Stomach (tissue), 4 donors: ENCODE measurements around the gene ASCC3.

Experiments
- POLR2AphosphoS5 ChIP-seq, 3 donors: sonication (generic); formaldehyde crosslinking; IDR thresholded peaks; one replicate each; pipeline ENCODE4 v1.6.1; 2016; ENCODE audit warnings: antibody characterized with exemption in 3 of 3
- TF ChIP-seq, protein P1 (sequence below), 7 experiments: fragments of 450-650 bp in 4 of 7; fragments of 200-600 bp in 3 of 7; sonication (generic) in 3 of 7; IDR thresholded peaks; one replicate each; pipeline ENCODE4 v1.5.1; 2016 to 2019; ENCODE audit warnings: antibody characterized with exemption in 7 of 7, control low read depth in 2 of 7, mild to moderate bottlenecking in 1 of 7

DNA sequence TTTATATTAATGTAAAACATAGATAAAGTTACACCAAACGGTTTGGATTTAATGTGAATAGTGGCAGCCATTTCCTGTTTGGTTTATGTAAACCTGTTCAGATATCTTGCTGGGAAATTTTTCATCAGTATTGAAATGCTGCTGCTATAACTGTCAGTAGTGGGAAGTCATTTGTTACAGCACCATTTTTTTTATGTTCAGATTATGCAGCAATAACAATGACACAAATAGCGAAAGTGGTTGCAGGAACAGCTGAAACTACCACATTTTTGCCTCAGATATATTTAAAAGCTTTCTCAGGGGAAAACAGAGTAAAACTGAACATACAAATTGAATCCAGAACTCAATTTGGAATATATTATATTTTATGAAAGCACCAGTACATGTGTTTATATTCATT lies 287.6 kb downstream of the ASCC3 start:
- TF ChIP-seq, protein P1, sequence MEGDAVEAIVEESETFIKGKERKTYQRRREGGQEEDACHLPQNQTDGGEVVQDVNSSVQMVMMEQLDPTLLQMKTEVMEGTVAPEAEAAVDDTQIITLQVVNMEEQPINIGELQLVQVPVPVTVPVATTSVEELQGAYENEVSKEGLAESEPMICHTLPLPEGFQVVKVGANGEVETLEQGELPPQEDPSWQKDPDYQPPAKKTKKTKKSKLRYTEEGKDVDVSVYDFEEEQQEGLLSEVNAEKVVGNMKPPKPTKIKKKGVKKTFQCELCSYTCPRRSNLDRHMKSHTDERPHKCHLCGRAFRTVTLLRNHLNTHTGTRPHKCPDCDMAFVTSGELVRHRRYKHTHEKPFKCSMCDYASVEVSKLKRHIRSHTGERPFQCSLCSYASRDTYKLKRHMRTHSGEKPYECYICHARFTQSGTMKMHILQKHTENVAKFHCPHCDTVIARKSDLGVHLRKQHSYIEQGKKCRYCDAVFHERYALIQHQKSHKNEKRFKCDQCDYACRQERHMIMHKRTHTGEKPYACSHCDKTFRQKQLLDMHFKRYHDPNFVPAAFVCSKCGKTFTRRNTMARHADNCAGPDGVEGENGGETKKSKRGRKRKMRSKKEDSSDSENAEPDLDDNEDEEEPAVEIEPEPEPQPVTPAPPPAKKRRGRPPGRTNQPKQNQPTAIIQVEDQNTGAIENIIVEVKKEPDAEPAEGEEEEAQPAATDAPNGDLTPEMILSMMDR (IDR thresholded peaks at IDR 0.05) = no peak
- TF ChIP-seq POLR2AphosphoS5 (IDR thresholded peaks at IDR 0.05) = no peak
